Neuron (in vitro differentiated cells): Measurements from ENCODE around the gene RELB.

Source experiments
- H2AFZ ChIP-seq: one replicate; pipeline ENCODE4 v1.6.1; 2013; ENCODE audit warnings: low read depth, mild to moderate bottlenecking, inconsistent platforms, low read length, moderate library complexity
- H3K27me3 ChIP-seq: one replicate; pipeline ENCODE4 v1.6.1; 2013; ENCODE audit warnings: low read length; ENCODE audit not compliant: insufficient read depth
- H3K36me3 ChIP-seq: one replicate; pipeline ENCODE4 v1.6.1; 2013; ENCODE audit warnings: low read length; ENCODE audit not compliant: insufficient read depth
- H3K4me1 ChIP-seq: one replicate; pipeline ENCODE4 v1.6.1; 2013; ENCODE audit warnings: low read length; ENCODE audit not compliant: insufficient read depth
- H3K4me3 ChIP-seq: 2 replicates; pipeline ENCODE4 v1.5.1; 2013; ENCODE audit warnings: mild to moderate bottlenecking, low read length, moderate library complexity
- H3K9me3 ChIP-seq: one replicate; pipeline ENCODE4 v1.6.1; 2013; ENCODE audit warnings: low read length

The RELB gene, protein sequence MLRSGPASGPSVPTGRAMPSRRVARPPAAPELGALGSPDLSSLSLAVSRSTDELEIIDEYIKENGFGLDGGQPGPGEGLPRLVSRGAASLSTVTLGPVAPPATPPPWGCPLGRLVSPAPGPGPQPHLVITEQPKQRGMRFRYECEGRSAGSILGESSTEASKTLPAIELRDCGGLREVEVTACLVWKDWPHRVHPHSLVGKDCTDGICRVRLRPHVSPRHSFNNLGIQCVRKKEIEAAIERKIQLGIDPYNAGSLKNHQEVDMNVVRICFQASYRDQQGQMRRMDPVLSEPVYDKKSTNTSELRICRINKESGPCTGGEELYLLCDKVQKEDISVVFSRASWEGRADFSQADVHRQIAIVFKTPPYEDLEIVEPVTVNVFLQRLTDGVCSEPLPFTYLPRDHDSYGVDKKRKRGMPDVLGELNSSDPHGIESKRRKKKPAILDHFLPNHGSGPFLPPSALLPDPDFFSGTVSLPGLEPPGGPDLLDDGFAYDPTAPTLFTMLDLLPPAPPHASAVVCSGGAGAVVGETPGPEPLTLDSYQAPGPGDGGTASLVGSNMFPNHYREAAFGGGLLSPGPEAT

DNA sequence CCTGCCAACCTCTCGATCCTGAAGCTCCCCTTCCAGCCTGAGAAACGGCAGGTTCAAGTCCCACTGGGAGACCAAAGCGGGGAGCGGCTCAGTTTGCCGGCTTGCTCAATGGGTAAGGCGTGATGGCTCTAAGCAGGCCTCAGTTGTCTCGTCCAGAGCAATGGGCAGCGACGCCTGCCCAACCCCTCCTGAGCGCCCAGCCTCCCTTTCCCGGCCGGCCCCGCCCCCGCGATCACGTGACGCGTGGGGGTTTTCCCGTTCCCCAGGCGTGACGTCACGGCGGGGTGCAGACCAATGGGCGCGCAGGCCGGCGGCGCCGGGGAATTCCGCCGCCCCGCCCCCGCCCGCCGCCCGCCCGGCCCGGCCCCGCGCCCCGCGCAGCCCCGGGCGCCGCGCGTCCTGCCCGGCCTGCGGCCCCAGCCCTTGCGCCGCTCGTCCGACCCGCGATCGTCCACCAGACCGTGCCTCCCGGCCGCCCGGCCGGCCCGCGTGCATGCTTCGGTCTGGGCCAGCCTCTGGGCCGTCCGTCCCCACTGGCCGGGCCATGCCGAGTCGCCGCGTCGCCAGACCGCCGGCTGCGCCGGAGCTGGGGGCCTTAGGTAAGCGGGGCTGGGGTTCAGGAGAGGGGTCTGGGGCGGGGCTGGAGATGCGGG, at the start of gene RELB:
Gene RELB, plus strand, starts transcription at position 378 of the 653 bp plus-strand sequence. Its CDS starts 116 bp downstream, at position 494.
- Histone ChIP-seq H2AFZ (peak within 1 kb of the TSS; percentile 91), H3K9me3 (no peaks in the 10 kb centered on the region), H3K36me3 (no peaks in the 10 kb centered on the region), H3K4me1 (peaks cover 6% of the 10 kb centered on the region), H3K4me3 (peak within 1 kb of the TSS; percentile 73), H3K27me3 (no peaks in the 10 kb centered on the region)

GRCh38 chr19:44954278-44954648, 47.0 kb upstream of the RELB start:
- Histone ChIP-seq H3K4me1 (peaks cover 18% of the 10 kb centered on the region), H3K4me3 (peak overlapping the region; percentile 75), H3K36me3 (peaks cover 3% of the 10 kb centered on the region), H3K27me3 (no peaks in the 10 kb centered on the region), H3K9me3 (no peaks in the 10 kb centered on the region), H2AFZ (peak overlapping the region; percentile 9)

- H2AFZ ChIP-seq: peak within 1 kb of the TSS; percentile 48
- peak within 1 kb of the TSS; percentile 75 for H3K4me3 ChIP-seq
- peaks cover 3% of the 10 kb centered on the region for H3K36me3 ChIP-seq
- H3K27me3 ChIP-seq: no peaks in the 10 kb centered on the region
- peaks cover 18% of the 10 kb centered on the region for H3K4me1 ChIP-seq
- no peaks in the 10 kb centered on the region for H3K9me3 ChIP-seq
Observed at GRCh38 chr19:44954649-44955504, 46.4 kb upstream of the RELB start, which contains the start of gene CLPTM1. CLPTM1 (plus strand) TSS chr19:44955380; CDS start chr19:44955396, 16 bp downstream.

- H3K36me3 ChIP-seq: peaks cover 8% of the 10 kb centered on the region
- peak overlapping the region; percentile 75 for H3K4me3 ChIP-seq
- no peaks in the 10 kb centered on the region for H3K27me3 ChIP-seq
- peak overlapping the region; percentile 48 for H2AFZ ChIP-seq
- no peaks in the 10 kb centered on the region for H3K9me3 ChIP-seq
- peaks cover 18% of the 10 kb centered on the region for H3K4me1 ChIP-seq
Observed at GRCh38 chr19:44955505-44956439, 45.5 kb upstream of the RELB start.

DNA sequence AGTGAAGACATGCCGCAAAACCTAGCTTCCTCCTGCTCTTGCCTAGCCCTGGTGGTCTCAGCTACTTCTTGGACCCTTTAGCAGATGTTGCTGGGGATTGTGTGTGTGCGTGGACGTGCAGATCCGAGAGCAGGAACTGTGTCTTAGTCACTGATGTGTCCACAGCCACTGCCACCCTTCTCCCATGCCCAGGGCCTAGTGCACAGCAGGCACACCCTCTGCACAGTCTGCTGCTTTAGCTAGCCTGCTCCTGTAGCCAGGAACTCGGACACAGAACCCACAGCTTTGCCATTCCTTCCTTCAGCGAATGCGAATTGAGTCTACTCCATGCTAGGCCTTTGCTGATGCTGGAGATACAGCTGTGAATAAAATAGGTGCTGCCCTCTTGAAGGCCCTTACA, 43.7 kb upstream of the RELB start:
- no peaks in the 10 kb centered on the region for H3K9me3 ChIP-seq
- H2AFZ ChIP-seq: no peak overlapping the region
- H3K36me3 ChIP-seq: peaks cover 22% of the 10 kb centered on the region
- H3K4me1 ChIP-seq: peaks cover 18% of the 10 kb centered on the region
- H3K27me3 ChIP-seq: no peaks in the 10 kb centered on the region
- H3K4me3 ChIP-seq: no peak overlapping the region

DNA sequence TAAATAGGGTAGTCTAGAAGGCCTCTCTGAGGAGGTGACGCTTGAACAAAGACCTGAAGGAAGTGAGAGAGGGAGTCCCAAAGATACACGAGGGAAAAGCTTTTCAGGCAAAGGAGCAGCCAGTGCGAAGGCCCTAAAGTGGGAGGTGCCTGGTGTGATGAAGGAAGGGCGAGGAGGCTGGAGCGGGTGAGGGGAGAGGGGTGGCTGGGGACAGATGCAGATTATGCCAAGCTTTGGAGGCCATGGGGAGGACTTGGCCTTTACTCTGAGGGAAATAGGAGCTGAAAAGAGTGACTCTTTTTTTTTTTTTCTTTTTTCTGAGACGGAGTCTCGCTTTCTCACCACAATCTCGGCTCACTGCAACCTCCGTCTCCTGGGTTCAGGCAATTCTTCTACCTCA, 43.2 kb upstream of the RELB start:
- H3K36me3 ChIP-seq: peaks cover 23% of the 10 kb centered on the region
- H3K9me3 ChIP-seq: no peaks in the 10 kb centered on the region
- H3K4me1 ChIP-seq: peaks cover 18% of the 10 kb centered on the region
- no peak overlapping the region for H2AFZ ChIP-seq
- H3K4me3 ChIP-seq: no peak overlapping the region
- no peaks in the 10 kb centered on the region for H3K27me3 ChIP-seq

DNA sequence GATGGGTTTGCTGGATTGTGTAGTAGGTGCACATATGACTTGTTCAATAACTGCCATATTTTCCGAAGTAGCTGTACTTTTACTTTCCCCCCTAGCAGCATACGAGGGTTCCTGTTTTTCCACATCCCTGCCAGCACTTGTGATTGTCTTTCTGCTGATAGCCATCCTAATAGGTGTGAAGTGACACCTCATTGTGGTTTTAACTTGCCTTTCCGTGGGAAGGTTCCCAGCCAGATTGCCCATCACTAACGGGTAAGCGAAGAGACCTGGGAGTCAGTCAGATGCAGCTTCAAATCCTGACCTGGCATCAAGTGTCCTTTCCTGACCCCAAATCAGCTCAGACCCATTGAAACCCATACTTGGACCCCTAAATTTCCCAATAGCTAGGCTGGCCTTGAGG, 41.6 kb upstream of the RELB start:
- no peaks in the 10 kb centered on the region for H3K9me3 ChIP-seq
- H3K4me3 ChIP-seq: no peak overlapping the region
- H3K27me3 ChIP-seq: no peaks in the 10 kb centered on the region
- H2AFZ ChIP-seq: no peak overlapping the region
- peaks cover 18% of the 10 kb centered on the region for H3K4me1 ChIP-seq
- H3K36me3 ChIP-seq: peaks cover 27% of the 10 kb centered on the region

- Histone ChIP-seq H3K4me1 (peaks cover 14% of the 10 kb centered on the region), H2AFZ (no peak overlapping the region), H3K4me3 (no peak overlapping the region), H3K27me3 (no peaks in the 10 kb centered on the region), H3K9me3 (no peaks in the 10 kb centered on the region), H3K36me3 (peaks cover 33% of the 10 kb centered on the region)
Observed at GRCh38 chr19:44960906-44961728, 40.1 kb upstream of the RELB start.

- no peak overlapping the region for H3K4me3 ChIP-seq
- no peak overlapping the region for H2AFZ ChIP-seq
- no peaks in the 10 kb centered on the region for H3K27me3 ChIP-seq
- peaks cover 7% of the 10 kb centered on the region for H3K4me1 ChIP-seq
- H3K9me3 ChIP-seq: no peaks in the 10 kb centered on the region
- peaks cover 38% of the 10 kb centered on the region for H3K36me3 ChIP-seq
Observed at GRCh38 chr19:44961821-44962220, 39.4 kb upstream of the RELB start.

DNA sequence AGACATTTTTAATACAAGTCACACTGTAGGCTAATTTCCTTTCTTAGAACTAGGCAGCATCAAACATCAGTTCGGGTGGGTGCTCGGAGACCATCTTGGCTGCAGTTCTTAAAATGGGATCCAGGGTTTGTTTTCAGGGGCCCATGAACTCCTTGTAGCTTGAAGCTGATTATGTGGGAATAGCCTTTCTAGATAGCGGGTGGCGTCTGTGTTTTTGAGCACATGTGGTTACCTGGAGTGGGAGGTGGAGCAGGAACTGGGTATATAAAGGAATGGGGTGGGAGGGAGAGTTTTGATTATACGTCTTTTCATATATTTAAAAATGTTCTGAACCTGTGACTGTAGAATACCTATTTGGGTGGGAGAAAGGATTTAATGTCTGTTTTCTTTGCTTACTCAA, 33.1 kb upstream of the RELB start:
- H3K4me3 ChIP-seq: no peak overlapping the region
- peaks cover 38% of the 10 kb centered on the region for H3K36me3 ChIP-seq
- H3K9me3 ChIP-seq: no peaks in the 10 kb centered on the region
- no peaks in the 10 kb centered on the region for H3K27me3 ChIP-seq
- no peaks in the 10 kb centered on the region for H3K4me1 ChIP-seq
- H2AFZ ChIP-seq: no peak overlapping the region

- no peaks in the 10 kb centered on the region for H3K27me3 ChIP-seq
- H3K36me3 ChIP-seq: peaks cover 42% of the 10 kb centered on the region
- H3K4me3 ChIP-seq: no peak overlapping the region
- H2AFZ ChIP-seq: no peak overlapping the region
- H3K4me1 ChIP-seq: no peaks in the 10 kb centered on the region
- H3K9me3 ChIP-seq: no peaks in the 10 kb centered on the region
Observed at GRCh38 chr19:44968670-44969069, 32.6 kb upstream of the RELB start.
